ENCODE results near the gene VAC14. TPM values are rescaled to one million over a fixed set of nuclear protein-coding genes. Genes with fewer than 3 reads are reported as not detected.

VAC14 gene
- total and polyA plus RNA-seq, 2 of the 8 experiments (the other 6 are each of a cell fraction or from before 2014, with no cell fraction given) = 56.0 to 108 TPM

DNA sequence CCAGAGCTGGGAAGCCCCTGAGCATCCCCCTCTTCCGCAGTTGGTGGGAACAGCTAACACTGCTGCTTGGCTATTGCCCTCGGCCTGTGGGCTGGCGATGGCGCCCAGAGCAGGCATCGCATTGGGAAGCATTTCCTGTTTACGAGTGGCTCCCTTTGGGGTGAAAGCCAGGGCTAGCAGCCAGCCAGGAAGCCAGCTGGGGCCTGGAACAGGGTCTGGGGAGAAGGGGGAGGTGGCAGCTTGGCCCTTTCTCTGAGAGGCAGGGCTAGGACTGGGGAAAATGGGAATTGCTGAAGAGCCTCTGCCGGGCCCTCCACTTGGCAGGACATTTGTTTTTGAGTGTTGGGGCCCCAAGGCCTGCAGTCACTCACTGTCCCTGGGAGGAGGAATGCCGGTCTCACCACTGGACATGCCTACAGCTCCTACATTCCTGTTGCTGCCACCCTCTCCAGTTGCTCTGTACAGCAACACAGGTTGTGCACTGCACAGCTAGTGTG lies 112.7 kb downstream of the VAC14 start:
- Histone ChIP-seq H3K4ac (replicated peaks; ENCODE audit: insufficient read length, low read depth, low read length) (no peak overlapping the region), H3K23ac (ENCODE audit: insufficient read length) (no peak overlapping the region), H3K9me3 (ENCODE audit: insufficient read depth in 2 of 2, low read depth in 1 of 2, low read length in 1 of 2) (no peaks in the 10 kb centered on the region), H3K79me1 (ENCODE audit: low read depth, low read length) (peaks cover 3% of the 10 kb centered on the region), H3K4me3 (ENCODE audit: extremely low read depth in 1 of 4, insufficient read depth in 2 of 4, low read depth in 3 of 4, low read length in 4 of 4) (no peak overlapping the region), H3K27ac (ENCODE audit: low read depth, low read length) (no peak overlapping the region), H2BK15ac (ENCODE audit: low read length) (peak overlapping the region; percentile 53; the same call in 1 of the 2 replicates), H4K20me1 (replicated peaks in 1 of 2; ENCODE audit: control insufficient read depth in 1 of 2, insufficient read depth in 2 of 2, low read length in 2 of 2) (peaks cover 0 to 9% of the 10 kb centered on the region in 2 experiments), H2AK5ac (ENCODE audit: low read depth, low read length) (peak overlapping the region; percentile 84; the same call in 1 of the 2 replicates), H2BK5ac (ENCODE audit: low read depth, low read length) (peak overlapping the region; percentile 91), H4K8ac (ENCODE audit: extremely low read depth, insufficient read depth, low read length) (peak overlapping the region; percentile 65; the same call in 1 of the 2 replicates), H4K5ac (ENCODE audit: insufficient read length, low read depth, low read length) (no peak overlapping the region), H2BK12ac (ENCODE audit: low read depth, low read length) (peak overlapping the region; percentile 97; the same call in 1 of the 2 replicates), H3K79me2 (ENCODE audit: control insufficient read depth in 1 of 2, insufficient read depth in 2 of 2, low read length in 2 of 2) (no peaks in the 10 kb centered on the region; a peak in 1 of 4 replicates), H3K23me2 (ENCODE audit: low read depth, low read length) (peaks cover 6% of the 10 kb centered on the region; the same call in 1 of the 2 replicates), H3K4me2 (ENCODE audit: insufficient read depth in 1 of 2, low read depth in 2 of 2, low read length in 2 of 2) (no peak overlapping the region), H3K4me1 (replicated peaks in 1 of 4; ENCODE audit: control insufficient read depth in 3 of 4, insufficient read depth in 4 of 4, low read length in 3 of 4) (peaks cover 0 to 21% (median 14%) of the 10 kb centered on the region in 4 experiments; a peak in 6 of 7 replicates), H3K56ac (replicated peaks; ENCODE audit: insufficient read length, low read depth, low read length) (no peak overlapping the region), H4K91ac (replicated peaks; ENCODE audit: insufficient read length, low read length) (peak overlapping the region; percentile 68), H3K18ac (ENCODE audit: extremely low read depth, low read length) (no peak overlapping the region), H2AFZ (ENCODE audit: low read length) (no peak overlapping the region), H2BK120ac (replicated peaks; ENCODE audit: low read depth, low read length) (no peak overlapping the region), H2BK20ac (ENCODE audit: low read length) (peak overlapping the region; percentile 89), H3K36me3 (ENCODE audit: control insufficient read depth in 2 of 4, insufficient read depth in 4 of 4, low read length in 3 of 4) (no peaks in the 10 kb centered on the region), H3K9ac (replicated peaks in 1 of 4; ENCODE audit: extremely low read depth in 1 of 4, low read depth in 3 of 4, low read length in 3 of 4) (no peak overlapping the region; a peak in 1 of 7 replicates), H3K14ac (ENCODE audit: insufficient read length) (no peak overlapping the region), H3K27me3 (replicated peaks in 1 of 4; ENCODE audit: control insufficient read depth in 3 of 4, extremely low read depth in 1 of 4, insufficient read depth in 3 of 4, low read length in 3 of 4) (peaks cover 0 to 8% (median 3%) of the 10 kb centered on the region in 4 experiments; a peak in 4 of 7 replicates)
- POLR2A ChIA-PET (ENCODE audit: partially characterized antibody) = interaction anchor here (1.0 to 2.2 kb wide), 8 partner anchors 8 to 113 kb away, joined by 3 to 13 read pairs (median 4); partner anchors contain the start of gene VAC14
- CTCF ChIA-PET (ENCODE audit: partially characterized antibody) = interaction anchor here (0.8 to 6.8 kb wide), 15 partner anchors 8 to 82 kb away, joined by 3 to 57 read pairs (median 5); no protein-coding TSS in a partner anchor
- 86% methylated on average over 8 of the region's 8 CpGs; no CpG with 5 or more reads in 1 of the 2 experiments for WGBS, 2 experiments (ENCODE audit: extremely low coverage in 1 of 2, insufficient coverage in 1 of 2, insufficient read length in 1 of 2, insufficient replicate concordance in 2 of 2, low coverage in 1 of 2, low lambda C conversion rate in 2 of 2, missing lambda C conversion rate in 1 of 2)
- no peak for FAIRE-seq
- no peak for DNase-seq (ENCODE audit: low read depth in 1 of 2, low spot score in 2 of 2)
- TF ChIP-seq GABPA (IDR thresholded peaks at IDR 0.05; ENCODE audit: borderline replicate concordance, insufficient read depth, low read length) (0 out of 2 replicates have a peak, but pooled peaks have one; percentile 23), SIN3A (conservative IDR thresholded peaks at IDR 0.05 in 1 of 2, IDR thresholded peaks at IDR 0.05 in 1 of 2; ENCODE audit: low read depth in 1 of 2, low read length in 2 of 2) (no peak)
